ENCODE data around the gene CYP51A1.

GRCh38 chr7:92110857-92111256, 23.4 kb downstream of the CYP51A1 start:
- TF ChIP-seq CTCF (IDR thresholded peaks at IDR 0.05) (no peak), POLR2A (IDR thresholded peaks at IDR 0.05) (no peak)

All from esophagus squamous epithelium (tissue), 4 donors.